HG03457 (cell line): Measurements from ENCODE around the gene GPR63.

Experiments used
- ATAC-seq: cut with Tn5 transposase; IDR thresholded peaks from one replicate; pipeline ENCODE4 v1.9.1; 2021; ENCODE audit warnings: moderate number of reproducible peaks; ENCODE audit not compliant: unreplicated experiment

GPR63 gene

DNA sequence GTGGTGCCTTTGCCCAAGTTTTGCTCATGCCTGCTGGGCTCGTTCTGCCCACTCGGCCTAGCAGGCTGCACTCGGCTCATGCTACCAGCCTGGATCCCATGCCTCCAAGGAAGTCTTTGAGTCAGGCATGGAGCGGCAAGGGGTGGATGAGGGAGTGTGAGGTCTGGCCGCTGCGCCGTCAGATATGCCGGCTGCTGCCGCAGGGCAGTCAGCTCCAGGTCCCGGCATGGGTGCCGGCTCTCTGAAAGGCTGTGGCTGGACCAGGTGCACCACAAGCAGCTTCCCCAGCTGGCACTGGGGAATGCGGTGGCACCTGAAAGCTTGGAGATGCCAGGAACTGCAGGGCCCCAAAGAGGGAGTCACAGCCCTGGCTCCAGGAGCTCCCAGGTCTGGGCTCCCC lies 75.5 kb downstream of the GPR63 start:
- no peak for ATAC-seq

DNA sequence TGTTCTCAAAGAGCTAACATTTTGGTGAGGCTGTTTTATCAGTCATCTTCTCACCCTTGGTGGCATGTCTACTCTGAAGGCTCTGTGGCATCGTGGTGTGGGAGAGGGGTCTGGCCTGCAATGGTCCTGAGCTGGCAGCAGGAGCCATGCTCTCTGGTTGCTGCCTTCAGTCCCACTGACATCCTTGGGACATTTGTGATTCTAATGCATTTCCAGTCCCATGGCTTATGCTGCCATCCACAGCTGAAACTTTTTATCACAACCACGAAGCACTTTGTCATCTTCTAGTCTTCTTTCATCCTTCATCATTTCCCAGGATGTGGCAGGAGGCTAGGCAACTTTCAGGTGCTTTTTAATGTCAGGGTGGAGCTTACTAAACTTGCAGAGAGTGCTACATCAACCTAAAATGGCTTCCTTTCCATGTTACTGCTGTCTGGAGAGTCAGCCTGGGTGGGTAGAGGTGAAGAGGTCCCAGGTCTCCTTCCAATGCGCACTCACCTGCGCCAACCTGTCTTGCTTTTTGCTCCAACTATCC lies 77.1 kb downstream of the GPR63 start:
- ATAC-seq = no peak

GRCh38 chr6:96755096-96755495 lies 82.2 kb downstream of the GPR63 start:
- ATAC-seq = no peak

DNA sequence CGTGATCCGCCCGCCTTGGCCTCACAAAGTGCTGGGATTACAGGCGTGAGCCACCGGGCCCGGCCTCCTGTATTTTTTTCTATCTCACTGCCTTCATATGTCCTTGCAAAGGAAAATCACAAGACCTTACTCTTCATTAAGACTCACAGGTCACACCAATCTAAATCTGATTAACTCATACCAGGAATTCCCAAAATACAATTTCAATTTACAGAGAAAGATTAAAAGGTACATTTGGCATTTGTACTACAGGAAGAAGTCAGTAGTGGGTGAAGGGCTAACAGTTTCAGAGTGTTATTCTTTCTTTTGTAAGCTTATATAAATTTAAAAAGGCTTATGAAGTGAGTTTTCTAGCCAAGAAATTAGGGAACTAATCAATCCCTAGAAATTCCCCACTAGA lies 87.4 kb downstream of the GPR63 start:
- no peak for ATAC-seq
